SU-DHL-6 (cell line): ENCODE measurements around the gene GPHN.

Experiments used
- H2AFZ ChIP-seq: fragments of 200-600 bp; sonication (generic); 2 replicates; pipeline ENCODE4 v1.6.1; 2014; ENCODE audit warnings: low read depth, mild to moderate bottlenecking, moderate library complexity, mixed read lengths, antibody characterized with exemption, low read length; ENCODE audit not compliant: severe bottlenecking
- H3F3A ChIP-seq: fragments of 200-600 bp; shearing (Covaris generic); 2 replicates; pipeline ENCODE4 v1.6.0; 2016; ENCODE audit warnings: antibody characterized with exemption, mild to moderate bottlenecking; ENCODE audit not compliant: insufficient read depth
- H3K27ac ChIP-seq: fragments of 200-600 bp; sonication (generic); 2 replicates; pipeline ENCODE4 v1.5.1; 2016; ENCODE audit warnings: low read depth, mild to moderate bottlenecking, low read length, moderate library complexity, mixed read lengths
- H3K27me3 ChIP-seq: fragments of 200-600 bp; sonication (generic), shearing (Covaris generic); 2 replicates; pipeline ENCODE4 v1.6.0; 2014; ENCODE audit warnings: mild to moderate bottlenecking, low read length
- H3K36me3 ChIP-seq: fragments of 200-600 bp; sonication (generic); 2 replicates; pipeline ENCODE4 v1.6.1; 2014; ENCODE audit warnings: mild to moderate bottlenecking, low read length, mixed read lengths
- H3K4me2 ChIP-seq: fragments of 300-600, 200-600 bp; shearing (Covaris generic), sonication (generic); 2 replicates; pipeline ENCODE4 v1.6.0; 2014; ENCODE audit warnings: low read length, low read depth, mild to moderate bottlenecking; ENCODE audit not compliant: poor library complexity, severe bottlenecking
- H3K4me3 ChIP-seq: fragments of 200-600 bp; sonication (generic); 2 replicates; pipeline ENCODE4 v1.5.1; 2014; ENCODE audit warnings: antibody characterized with exemption, low read length, mild to moderate bottlenecking, mixed read lengths; ENCODE audit not compliant: insufficient read depth, poor library complexity, severe bottlenecking
- H3K79me2 ChIP-seq: fragments of 200-600 bp; sonication (generic); 2 replicates; pipeline ENCODE4 v1.6.1; 2014; ENCODE audit warnings: mild to moderate bottlenecking, low read length, moderate library complexity; ENCODE audit not compliant: insufficient read depth
- H3K9ac ChIP-seq: fragments of 200-600 bp; sonication (generic); 2 replicates; pipeline ENCODE4 v1.7.0; 2014; ENCODE audit warnings: mild to moderate bottlenecking, low read length
- H3K9me2 ChIP-seq: fragments of 200-600 bp; sonication (generic); replicated peaks from 2 replicates; pipeline ENCODE4 v1.6.1; 2014; ENCODE audit warnings: low read length; ENCODE audit not compliant: insufficient read depth
- H3K9me3 ChIP-seq: fragments of 200-600 bp; sonication (generic); 2 replicates; pipeline ENCODE4 v1.6.1; 2014; ENCODE audit warnings: low read length, mixed read lengths; ENCODE audit not compliant: insufficient read depth
- H4K20me1 ChIP-seq: fragments of 200-600 bp; sonication (generic); 2 replicates; pipeline ENCODE4 v1.6.1; 2014; ENCODE audit warnings: low read depth, mild to moderate bottlenecking, antibody characterized with exemption, low read length, moderate library complexity, mixed read lengths
- CTCF ChIP-seq: fragments of 200-600 bp; sonication (generic); IDR thresholded peaks from one replicate; pipeline ENCODE4 v1.5.1; 2017; ENCODE audit warnings: antibody characterized with exemption, mild to moderate bottlenecking, low read length, moderate library complexity; ENCODE audit not compliant: insufficient read depth, poor library complexity, severe bottlenecking
- EZH2phosphoT487 ChIP-seq: fragments of 200-600 bp; sonication (generic), shearing (Covaris generic); conservative IDR thresholded peaks from 2 replicates; pipeline ENCODE4 v1.6.1; 2018; ENCODE audit warnings: mild to moderate bottlenecking, antibody characterized with exemption, low read length, moderate library complexity, mixed read lengths

Gene GPHN

GRCh38 chr14:66859063-66859671, 351.2 kb downstream of the GPHN start:
- H3K27me3 ChIP-seq: no peaks in the 10 kb centered on the region
- H3K9ac ChIP-seq: no peak overlapping the region
- no peaks in the 10 kb centered on the region for H4K20me1 ChIP-seq
- no peak overlapping the region for H3K4me2 ChIP-seq
- no peak overlapping the region for H3K4me3 ChIP-seq
- H2AFZ ChIP-seq: no peak overlapping the region
- H3K36me3 ChIP-seq: no peaks in the 10 kb centered on the region
- no peaks in the 10 kb centered on the region for H3K9me2 ChIP-seq
- no peaks in the 10 kb centered on the region for H3K9me3 ChIP-seq
- H3F3A ChIP-seq: no peaks in the 10 kb centered on the region
- TF ChIP-seq EZH2phosphoT487: no peak
- TF ChIP-seq CTCF: no peak
- no peaks in the 10 kb centered on the region for H3K79me2 ChIP-seq
- H3K27ac ChIP-seq: no peak overlapping the region

GRCh38 chr14:66881596-66881995, 373.6 kb downstream of the GPHN start:
- no peak for TF ChIP-seq EZH2phosphoT487
- no peak for TF ChIP-seq CTCF

GRCh38 chr14:66884149-66884548, 376.2 kb downstream of the GPHN start:
- Histone ChIP-seq H3K27me3 (no peaks in the 10 kb centered on the region), H3K36me3 (no peaks in the 10 kb centered on the region), H3K9me2 (no peaks in the 10 kb centered on the region), H3K9ac (no peak overlapping the region), H3F3A (no peaks in the 10 kb centered on the region), H4K20me1 (no peaks in the 10 kb centered on the region), H3K9me3 (no peaks in the 10 kb centered on the region), H3K79me2 (no peaks in the 10 kb centered on the region), H3K4me3 (no peak overlapping the region), H3K4me2 (no peak overlapping the region), H2AFZ (no peak overlapping the region), H3K27ac (no peak overlapping the region)
- no peak for TF ChIP-seq EZH2phosphoT487
- no peak for TF ChIP-seq CTCF

More at GRCh38 chr14:66881596-66881995, 373.6 kb downstream of the GPHN start:
- Histone ChIP-seq H3K9me3 (no peaks in the 10 kb centered on the region), H3K4me2 (no peak overlapping the region), H2AFZ (no peak overlapping the region), H3K79me2 (no peaks in the 10 kb centered on the region), H3K4me3 (no peak overlapping the region), H3K9me2 (no peaks in the 10 kb centered on the region), H3K36me3 (no peaks in the 10 kb centered on the region), H3F3A (no peaks in the 10 kb centered on the region), H3K9ac (no peak overlapping the region), H3K27me3 (no peaks in the 10 kb centered on the region), H4K20me1 (no peaks in the 10 kb centered on the region), H3K27ac (no peak overlapping the region)
